PC-9 (cell line): Measurements from ENCODE around the gene METTL2B.
"Not testable (repeated sequence)": the region's sequence is repeated elsewhere in the genome, so short reads cannot be mapped to it uniquely, and the experiment has no call there.

Experiments
- EZH2 ChIP-seq: fragments of 200-600 bp; sonication (generic); IDR thresholded peaks from 2 replicates; pipeline ENCODE4 v1.8.0; 2017; ENCODE audit warnings: antibody characterized with exemption, low read depth
- TF ChIP-seq, protein P1 (sequence below): fragments of 200-600 bp; sonication (generic); conservative IDR thresholded peaks from 2 replicates; pipeline ENCODE4 v1.6.1; 2017; ENCODE audit warnings: mixed run types, antibody characterized with exemption, mild to moderate bottlenecking, moderate library complexity

DNA sequence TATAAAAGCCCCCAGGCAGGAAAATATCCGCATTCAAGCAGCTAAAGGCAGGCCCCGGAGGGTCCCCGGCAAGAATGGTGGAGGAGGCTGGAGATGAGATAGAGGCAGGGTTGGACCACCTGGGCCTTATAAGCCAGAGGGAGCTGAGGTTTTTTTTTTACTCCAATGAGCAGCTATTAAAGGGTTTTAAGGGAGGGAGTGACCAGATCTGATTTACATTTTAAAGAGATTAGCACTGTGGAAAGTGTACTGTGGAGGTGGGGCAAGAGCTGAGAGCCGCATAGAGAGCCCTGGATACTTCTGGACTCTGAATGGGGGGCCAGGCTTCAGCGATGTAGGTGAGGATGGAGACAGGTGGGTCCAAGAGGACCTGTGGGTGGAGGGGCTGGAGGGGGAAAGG, 40.5 kb downstream of the METTL2B start:
- TF ChIP-seq, protein P1, sequence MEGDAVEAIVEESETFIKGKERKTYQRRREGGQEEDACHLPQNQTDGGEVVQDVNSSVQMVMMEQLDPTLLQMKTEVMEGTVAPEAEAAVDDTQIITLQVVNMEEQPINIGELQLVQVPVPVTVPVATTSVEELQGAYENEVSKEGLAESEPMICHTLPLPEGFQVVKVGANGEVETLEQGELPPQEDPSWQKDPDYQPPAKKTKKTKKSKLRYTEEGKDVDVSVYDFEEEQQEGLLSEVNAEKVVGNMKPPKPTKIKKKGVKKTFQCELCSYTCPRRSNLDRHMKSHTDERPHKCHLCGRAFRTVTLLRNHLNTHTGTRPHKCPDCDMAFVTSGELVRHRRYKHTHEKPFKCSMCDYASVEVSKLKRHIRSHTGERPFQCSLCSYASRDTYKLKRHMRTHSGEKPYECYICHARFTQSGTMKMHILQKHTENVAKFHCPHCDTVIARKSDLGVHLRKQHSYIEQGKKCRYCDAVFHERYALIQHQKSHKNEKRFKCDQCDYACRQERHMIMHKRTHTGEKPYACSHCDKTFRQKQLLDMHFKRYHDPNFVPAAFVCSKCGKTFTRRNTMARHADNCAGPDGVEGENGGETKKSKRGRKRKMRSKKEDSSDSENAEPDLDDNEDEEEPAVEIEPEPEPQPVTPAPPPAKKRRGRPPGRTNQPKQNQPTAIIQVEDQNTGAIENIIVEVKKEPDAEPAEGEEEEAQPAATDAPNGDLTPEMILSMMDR, result not testable (repeated sequence)
- TF ChIP-seq EZH2, result not testable (repeated sequence)
